B cell (primary cell): Measurements from ENCODE around the gene COX7A1. TPM values are rescaled to one million over a fixed set of nuclear protein-coding genes. Genes with fewer than 3 reads are reported as not detected.
"Not testable (repeated sequence)": the region's sequence is repeated elsewhere in the genome, so short reads cannot be mapped to it uniquely, and the experiment has no call there.

Experiments
- ATAC-seq: fragments of 200-7000 bp; cut with Tn5 transposase; one replicate; pipeline ENCODE4 v1.10.0; 2021; ENCODE audit warnings: low read depth, mild to moderate bottlenecking, moderate number of reproducible peaks, moderate library complexity
- CTCF ChIA-PET: fragments of 350-600 bp; sonication (Branson Sonifier 250); formaldehyde crosslinking; loops from one replicate; lab custom pipeline; 2021; ENCODE audit warnings: antibody characterized with exemption, inconsistent platforms; lab: Charles Lee
- POLR2A ChIA-PET: fragments of 350-600 bp; sonication (Branson Sonifier 250); formaldehyde crosslinking; loops from one replicate; lab custom pipeline; 2021; ENCODE audit warnings: antibody characterized with exemption; lab: Charles Lee
- DNase-seq: peaks from one replicate; pipeline ENCODE4 v3.0.0; 2013
- H2AFZ ChIP-seq: 2 replicates; pipeline ENCODE4 v1.6.1; 2012; ENCODE audit warnings: mild to moderate bottlenecking, low read depth, low read length; ENCODE audit not compliant: insufficient read depth, poor library complexity, severe bottlenecking
- H3K27ac ChIP-seq, 2 donors: 1 replicate in 1 of 2; 2 replicates in 1 of 2; pipeline ENCODE4 v1.5.1; 2012 to 2013; ENCODE audit warnings: low read length in 2 of 2, mild to moderate bottlenecking in 2 of 2, moderate library complexity in 1 of 2
- H3K27me3 ChIP-seq, 4 experiments: fragments of 200-600 bp in 1 of 4; sonication (generic) in 1 of 4; replicated peaks in 1 of 4; 1 replicate in 2 of 4; 2 replicates in 2 of 4; pipeline versions ENCODE4 v1.6.1 to v1.7.0; 2013 to 2016; ENCODE audit warnings: low read length in 3 of 4, mild to moderate bottlenecking in 2 of 4, mixed read lengths in 1 of 4, moderate library complexity in 1 of 4; ENCODE audit not compliant: insufficient read depth in 4 of 4, control insufficient read depth in 3 of 4; ENCODE audit errors: control extremely low read depth in 1 of 4
- H3K36me3 ChIP-seq, 2 experiments: replicated peaks in 1 of 2; 1 replicate in 1 of 2; 2 replicates in 1 of 2; pipeline versions ENCODE4 v1.6.1 to v1.7.1; 2013; ENCODE audit warnings: low read length in 1 of 2; ENCODE audit not compliant: insufficient read depth in 2 of 2, control insufficient read depth in 1 of 2; ENCODE audit errors: control extremely low read depth in 1 of 2, extremely low read depth in 1 of 2
- H3K4me1 ChIP-seq, 2 donors: fragments of 200-600 bp in 1 of 2; sonication (generic) in 1 of 2; 1 replicate in 1 of 2; 2 replicates in 1 of 2; pipeline versions ENCODE4 v1.5.1 to v1.6.1; 2013 to 2017; ENCODE audit warnings: low read length in 2 of 2; ENCODE audit not compliant: control insufficient read depth in 2 of 2, insufficient read depth in 2 of 2
- H3K4me2 ChIP-seq: replicated peaks from 2 replicates; pipeline ENCODE3; 2012; ENCODE audit warnings: mild to moderate bottlenecking, low read depth, low read length; ENCODE audit not compliant: poor library complexity, severe bottlenecking
- H3K4me3 ChIP-seq, 5 experiments: fragments of 200-600 bp in 1 of 5; sonication (generic) in 1 of 5; 1 replicate in 3 of 5; 2 replicates in 2 of 5; pipeline versions ENCODE4 v1.5.1 to v1.7.0; 2011 to 2016; ENCODE audit warnings: low read length in 4 of 5, mild to moderate bottlenecking in 4 of 5, low read depth in 2 of 5, control low read depth in 1 of 5, moderate library complexity in 1 of 5; ENCODE audit not compliant: insufficient read depth in 1 of 5; ENCODE audit errors: control extremely low read depth in 1 of 5, extremely low read depth in 1 of 5
- H3K79me2 ChIP-seq: fragments of 200-600 bp; sonication (generic); one replicate; pipeline ENCODE4 v1.6.0; 2016; ENCODE audit warnings: low read length; ENCODE audit not compliant: control insufficient read depth, insufficient read depth
- H3K9ac ChIP-seq: fragments of 200-600 bp; sonication (generic); 2 replicates; pipeline ENCODE4 v1.6.1; 2017; ENCODE audit warnings: mild to moderate bottlenecking, low read length, moderate library complexity
- H3K9me3 ChIP-seq, 3 donors: one replicate each; pipeline versions ENCODE4 v1.6.1 to v1.7.1; 2013; ENCODE audit warnings: low read length in 2 of 3; ENCODE audit not compliant: control insufficient read depth in 2 of 3, insufficient read depth in 1 of 3; ENCODE audit errors: control extremely low read depth in 1 of 3
- H4K20me1 ChIP-seq: 2 replicates; pipeline ENCODE4 v1.6.0; 2012; ENCODE audit warnings: mild to moderate bottlenecking, low read length; ENCODE audit not compliant: insufficient read depth, control insufficient read depth, poor library complexity, severe bottlenecking
- H3K27ac Mint-ChIP-seq: one replicate; pipeline ENCODE4 v1.8.0; 2021; ENCODE audit warnings: mixed read lengths
- H3K27me3 Mint-ChIP-seq: one replicate; pipeline ENCODE4 v1.8.0; 2021; ENCODE audit warnings: mixed read lengths
- H3K4me1 Mint-ChIP-seq: one replicate; pipeline ENCODE4 v1.8.0; 2021; ENCODE audit warnings: mixed read lengths
- H3K4me3 Mint-ChIP-seq: one replicate; pipeline ENCODE4 v1.8.0; 2021; ENCODE audit warnings: mixed read lengths
- H3K9me3 Mint-ChIP-seq: one replicate; pipeline ENCODE4 v1.8.0; 2022; ENCODE audit warnings: mixed read lengths; ENCODE audit not compliant: insufficient read depth
- EZH2 ChIP-seq: IDR thresholded peaks from 2 replicates; pipeline ENCODE4 v1.6.1; 2012; ENCODE audit warnings: borderline replicate concordance, low read depth, mild to moderate bottlenecking, moderate library complexity, low read length; ENCODE audit not compliant: insufficient read depth, poor library complexity, severe bottlenecking
- WGBS: methylation state at CpG from one replicate; pipeline ENCODE4 v1.1.5; 2013; ENCODE audit warnings: missing lambda C conversion rate; ENCODE audit not compliant: insufficient coverage; 5-methylcytosine and 5-hydroxymethylcytosine counted together
- intact Hi-C: fragments of 100-400 bp; cut with micrococcal nuclease; formaldehyde crosslinking; loops from one replicate; pipeline ENCODE4 v1.10.0; 2022
- polyA plus RNA-seq: library from polyadenylated mRNA; depleted of rRNA; stranded (reverse); fragments of >200 nt; gene quantifications from 2 replicates; pipeline ENCODE4 v1.2.3, GENCODE V29; 2012
- total RNA-seq, 2 donors: library from RNA; stranded (reverse); fragments of 120-200 nt in 1 of 2; gene quantifications; 1 replicate in 1 of 2; 2 replicates in 1 of 2; pipeline versions ENCODE4 v1.2.3 to v1.2.4, GENCODE V29; 2013 to 2022
- TF ChIP-seq, protein P1 (sequence below): fragments of 200-600 bp; IDR thresholded peaks from one replicate; pipeline ENCODE4 v1.8.0; 2022; ENCODE audit warnings: antibody characterized with exemption, mild to moderate bottlenecking

Gene COX7A1
- total and polyA plus RNA-seq, 2 donors (not counting 1 experiment from before 2014, with no cell fraction given) = not detected

DNA sequence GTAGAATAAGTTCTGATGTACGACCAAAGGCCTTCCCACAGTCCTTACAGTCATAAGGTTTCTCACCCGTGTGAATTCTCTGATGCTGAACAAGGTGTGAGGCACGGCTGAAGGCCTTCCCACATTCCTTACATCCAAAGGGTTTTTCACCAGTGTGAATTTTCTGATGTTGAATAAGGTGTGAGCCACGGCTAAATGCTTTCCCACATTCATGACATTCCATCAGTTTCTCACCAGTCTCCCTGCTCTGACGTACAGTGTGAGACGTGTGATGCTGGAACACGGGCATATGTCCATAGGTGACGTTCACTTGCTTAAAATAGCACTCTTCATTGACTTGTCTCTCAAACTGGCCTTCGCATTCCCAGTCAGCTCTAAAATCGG, 31.0 kb upstream of the COX7A1 start:
- Mint-ChIP-seq H3K4me3 (no peak overlapping the region), H3K27me3 (no peaks in the 10 kb centered on the region), H3K27ac (no peak overlapping the region), H3K9me3 (no peaks in the 10 kb centered on the region), H3K4me1 (no peaks in the 10 kb centered on the region)
- no peaks in the 10 kb centered on the region for H3K79me2 ChIP-seq
- TF ChIP-seq, protein P1, sequence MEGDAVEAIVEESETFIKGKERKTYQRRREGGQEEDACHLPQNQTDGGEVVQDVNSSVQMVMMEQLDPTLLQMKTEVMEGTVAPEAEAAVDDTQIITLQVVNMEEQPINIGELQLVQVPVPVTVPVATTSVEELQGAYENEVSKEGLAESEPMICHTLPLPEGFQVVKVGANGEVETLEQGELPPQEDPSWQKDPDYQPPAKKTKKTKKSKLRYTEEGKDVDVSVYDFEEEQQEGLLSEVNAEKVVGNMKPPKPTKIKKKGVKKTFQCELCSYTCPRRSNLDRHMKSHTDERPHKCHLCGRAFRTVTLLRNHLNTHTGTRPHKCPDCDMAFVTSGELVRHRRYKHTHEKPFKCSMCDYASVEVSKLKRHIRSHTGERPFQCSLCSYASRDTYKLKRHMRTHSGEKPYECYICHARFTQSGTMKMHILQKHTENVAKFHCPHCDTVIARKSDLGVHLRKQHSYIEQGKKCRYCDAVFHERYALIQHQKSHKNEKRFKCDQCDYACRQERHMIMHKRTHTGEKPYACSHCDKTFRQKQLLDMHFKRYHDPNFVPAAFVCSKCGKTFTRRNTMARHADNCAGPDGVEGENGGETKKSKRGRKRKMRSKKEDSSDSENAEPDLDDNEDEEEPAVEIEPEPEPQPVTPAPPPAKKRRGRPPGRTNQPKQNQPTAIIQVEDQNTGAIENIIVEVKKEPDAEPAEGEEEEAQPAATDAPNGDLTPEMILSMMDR = no peak
- no peak for TF ChIP-seq EZH2
- H3K4me1 ChIP-seq = no peaks in the 10 kb centered on the region
- no peaks in the 10 kb centered on the region for H3K9me3 ChIP-seq
- no peak overlapping the region for H2AFZ ChIP-seq
- peaks cover 5 to 7% of the 10 kb centered on the region in 2 experiments for H3K36me3 ChIP-seq
- ChIA-PET CTCF (interaction anchor here (1.0 kb wide), 1 partner anchor 14 kb away, joined by 4 read pairs; no protein-coding TSS in a partner anchor), POLR2A (no interaction called here)
- H3K9ac ChIP-seq = no peak overlapping the region
- no peak overlapping the region for H3K27ac ChIP-seq
- H4K20me1 ChIP-seq = no peaks in the 10 kb centered on the region
- WGBS = 96% methylated on average over 6 of the region's 10 CpGs
- H3K4me2 ChIP-seq = no peak overlapping the region
- DNase-seq = no peak
- H3K4me3 ChIP-seq = no peak overlapping the region
- ATAC-seq = no peak
- no peaks in the 10 kb centered on the region for H3K27me3 ChIP-seq
- intact Hi-C loops = no loop called here

DNA sequence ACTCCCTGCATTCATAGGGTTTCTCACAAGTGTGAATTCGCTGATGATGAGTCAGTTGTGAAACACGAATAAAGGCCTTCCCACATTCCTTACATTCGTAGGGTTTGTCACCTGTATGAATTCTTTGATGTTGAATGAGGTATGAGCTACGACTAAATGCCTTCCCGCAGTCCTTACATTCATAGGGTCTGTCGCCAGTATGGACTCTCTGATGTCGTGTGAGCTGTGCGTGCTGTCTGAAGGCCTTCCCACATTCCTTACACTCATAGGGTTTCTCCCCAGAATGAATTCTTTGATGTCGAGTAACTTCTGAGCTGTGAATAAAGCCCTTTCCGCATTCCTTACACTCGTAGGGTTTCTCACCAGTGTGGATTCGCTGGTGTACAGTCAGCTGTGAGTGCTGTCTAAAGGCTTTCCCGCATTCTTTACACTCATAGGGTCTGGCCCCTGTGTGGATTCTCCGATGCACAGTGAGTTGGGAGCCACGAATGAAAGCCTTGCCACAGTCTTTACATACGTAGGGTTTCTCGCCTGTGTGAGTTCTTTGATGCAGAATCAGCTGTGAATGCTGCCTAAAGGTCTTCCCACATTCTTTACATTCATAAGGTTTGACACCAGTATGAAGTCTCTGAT, 30.5 kb upstream of the COX7A1 start:
- H3K4me3 ChIP-seq = no peak overlapping the region
- TF ChIP-seq, protein P1 = no peak
- TF ChIP-seq EZH2 = no peak
- H3K4me1 ChIP-seq = no peaks in the 10 kb centered on the region
- Mint-ChIP-seq H3K4me3 (no peak overlapping the region), H3K27ac (no peak overlapping the region), H3K4me1 (no peaks in the 10 kb centered on the region), H3K9me3 (no peaks in the 10 kb centered on the region), H3K27me3 (no peaks in the 10 kb centered on the region)
- H2AFZ ChIP-seq = no peak overlapping the region
- no peaks in the 10 kb centered on the region for H4K20me1 ChIP-seq
- no peak overlapping the region for H3K9ac ChIP-seq
- ChIA-PET POLR2A (no interaction called here), CTCF (interaction anchor here (1.0 kb wide), 1 partner anchor 13 kb away, joined by 4 read pairs; no protein-coding TSS in a partner anchor)
- no peaks in the 10 kb centered on the region for H3K79me2 ChIP-seq
- H3K36me3 ChIP-seq = peaks cover 5 to 7% of the 10 kb centered on the region in 2 experiments
- no peak overlapping the region for H3K27ac ChIP-seq
- DNase-seq = no peak
- WGBS = over 99% methylated on average over 11 of the region's 17 CpGs
- no peak for ATAC-seq
- H3K9me3 ChIP-seq = no peaks in the 10 kb centered on the region
- no peaks in the 10 kb centered on the region for H3K27me3 ChIP-seq
- intact Hi-C loops = no loop called here
- H3K4me2 ChIP-seq = no peak overlapping the region

DNA sequence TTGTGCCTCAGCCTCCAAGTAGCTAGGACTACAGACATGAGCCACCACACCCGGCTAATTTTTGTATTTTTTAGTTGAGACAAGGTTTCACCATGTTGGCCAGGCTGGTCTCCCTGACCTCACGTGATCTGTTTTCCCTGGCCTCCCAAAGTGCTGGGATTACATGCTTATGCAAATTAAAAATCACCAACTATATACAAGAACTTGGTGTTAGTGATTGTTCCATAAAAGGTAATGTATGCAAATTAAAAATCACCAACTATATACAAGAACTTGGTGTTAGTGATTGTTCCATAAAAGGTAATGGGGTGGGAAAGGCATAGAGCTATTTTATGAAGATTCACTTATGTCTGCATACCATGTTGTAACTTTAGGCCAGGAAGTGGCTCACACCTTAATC, 26.8 kb upstream of the COX7A1 start:
- POLR2A ChIA-PET, H3K4me3 ChIP-seq, H3K27ac ChIP-seq, H3K4me2 ChIP-seq, H3K4me1 Mint-ChIP-seq, H3K79me2 ChIP-seq, H3K27me3 ChIP-seq, H3K36me3 ChIP-seq, H3K9me3 ChIP-seq, H3K4me3 Mint-ChIP-seq, H4K20me1 ChIP-seq, DNase-seq, H3K9ac ChIP-seq, H3K27me3 Mint-ChIP-seq, H3K27ac Mint-ChIP-seq, ATAC-seq, H2AFZ ChIP-seq, H3K9me3 Mint-ChIP-seq, H3K4me1 ChIP-seq: not testable (repeated sequence)
- 100% methylated on average over 1 of the region's 2 CpGs for WGBS
- intact Hi-C loops = loop anchor here (10.0 kb wide), 1 partner anchor 124 kb away; the partner anchor contains the start of genes THAP8 and WDR62
- CTCF ChIA-PET = interaction anchor here (1.9 kb wide), 1 partner anchor 13 kb away, joined by 5 read pairs; no protein-coding TSS in a partner anchor
